ENCODE data around the gene PARD3B.

- no peak for TF ChIP-seq CTCF (IDR thresholded peaks at IDR 0.05)
- no peak for TF ChIP-seq POLR2A (IDR thresholded peaks at IDR 0.05)
Observed at GRCh38 chr2:205296959-205297358, 751.7 kb downstream of the PARD3B start.
